ACHN (cell line): ENCODE data around the gene KRTAP17-1.
A peak's percentile ranks its signal among the peaks of the same experiment; 100 is the strongest.

Experiments used
- DNase-seq: peaks from one replicate; pipeline ENCODE4 v3.0.0-alpha.2; 2015
- in situ Hi-C: cut with HindIII; loops from 2 replicates; pipeline ENCODE4 v1.10.0; 2017; ENCODE audit warnings: low sequenced_read_pairs, low pct_ligation_motif_present, low pct_unique_long_range_greater_than_20kb

KRTAP17-1 gene

DNA sequence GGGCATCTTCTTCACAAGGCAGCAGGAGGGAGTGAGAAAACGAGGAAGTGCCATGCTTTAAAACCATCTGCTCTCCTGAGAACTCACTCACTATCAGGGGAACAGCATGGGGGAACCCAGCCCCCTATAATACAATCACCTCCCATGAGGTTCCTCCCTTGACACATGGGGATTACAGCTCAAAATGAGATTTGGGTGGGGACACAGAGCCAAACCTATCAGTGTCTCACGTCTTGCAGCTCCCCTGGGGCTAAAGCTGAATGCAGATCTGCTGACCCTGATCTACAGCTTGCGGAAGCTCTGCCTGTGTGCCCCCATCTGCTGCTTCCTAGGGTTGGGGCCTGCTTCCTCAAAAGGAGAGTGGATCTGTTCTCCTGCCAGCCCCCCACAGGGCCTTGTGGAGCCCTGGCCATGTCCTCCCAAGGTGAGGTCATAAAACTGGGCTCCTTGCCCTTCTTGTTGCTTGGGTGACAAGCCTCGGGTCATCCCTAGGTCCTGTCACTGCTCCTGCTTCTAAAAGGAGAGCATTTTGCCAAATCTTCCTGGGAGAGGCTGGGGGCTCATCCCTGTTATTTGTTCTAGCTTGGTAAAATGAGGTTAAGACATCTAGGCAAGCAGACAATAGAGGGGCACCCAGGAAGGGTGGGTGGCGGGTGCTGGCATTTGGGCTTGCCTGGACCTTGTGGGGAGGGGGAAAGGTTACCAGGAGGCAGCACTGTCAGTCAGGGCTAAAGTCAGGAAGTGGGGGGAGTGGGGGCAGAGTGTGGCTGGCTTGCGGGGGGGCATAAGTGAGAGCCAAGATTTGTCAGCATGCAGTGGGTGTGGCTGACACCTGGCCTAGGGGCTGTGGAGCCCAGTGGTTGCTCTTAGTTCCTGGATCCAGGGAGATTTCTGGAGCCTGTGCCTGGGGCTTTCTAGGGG, 19.1 kb upstream of the KRTAP17-1 start:
- no peak for DNase-seq
- in situ Hi-C loops = no loop called here

DNA sequence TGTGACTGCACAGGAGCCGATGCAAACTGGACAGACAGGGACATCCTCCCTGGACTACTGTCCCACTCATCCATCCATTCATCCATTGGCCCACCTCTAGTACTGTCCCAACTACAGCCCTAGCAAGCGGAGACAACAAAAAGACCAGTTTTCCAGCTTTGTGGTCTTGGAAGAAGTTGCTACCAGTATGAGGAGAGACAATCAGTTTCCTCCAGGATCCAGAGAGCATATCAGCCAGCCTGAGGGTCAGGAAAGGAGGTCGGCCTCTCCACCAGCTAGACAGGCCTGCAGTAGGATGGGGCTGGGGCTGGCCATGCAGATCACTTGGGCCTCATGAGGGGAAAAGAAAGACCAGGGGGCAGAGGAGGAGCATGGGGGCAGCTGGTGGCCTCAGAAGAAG, 18.3 kb upstream of the KRTAP17-1 start:
- DNase-seq = no peak
- in situ Hi-C loops = no loop called here

DNA sequence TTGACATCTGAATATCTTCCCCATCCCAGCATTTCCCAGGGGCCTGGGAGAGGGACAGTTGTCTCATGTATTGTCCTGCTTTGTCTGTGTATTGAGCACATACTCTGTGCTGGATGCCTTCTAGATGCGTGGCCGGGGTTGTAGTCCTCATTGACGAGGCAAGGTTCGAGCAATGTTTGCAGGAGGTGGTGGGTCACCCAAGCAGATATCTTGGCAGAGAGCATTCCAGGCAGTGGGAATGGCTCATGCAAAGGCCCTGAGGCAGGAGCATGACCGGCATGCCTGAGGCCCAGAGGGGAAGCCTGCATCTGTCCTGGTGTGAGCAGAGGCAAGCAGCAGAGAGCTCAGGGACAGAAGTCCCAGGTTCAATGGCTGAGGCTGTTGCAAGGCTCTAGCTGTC, 17.6 kb upstream of the KRTAP17-1 start:
- no peak for DNase-seq
- in situ Hi-C loops = no loop called here

DNA sequence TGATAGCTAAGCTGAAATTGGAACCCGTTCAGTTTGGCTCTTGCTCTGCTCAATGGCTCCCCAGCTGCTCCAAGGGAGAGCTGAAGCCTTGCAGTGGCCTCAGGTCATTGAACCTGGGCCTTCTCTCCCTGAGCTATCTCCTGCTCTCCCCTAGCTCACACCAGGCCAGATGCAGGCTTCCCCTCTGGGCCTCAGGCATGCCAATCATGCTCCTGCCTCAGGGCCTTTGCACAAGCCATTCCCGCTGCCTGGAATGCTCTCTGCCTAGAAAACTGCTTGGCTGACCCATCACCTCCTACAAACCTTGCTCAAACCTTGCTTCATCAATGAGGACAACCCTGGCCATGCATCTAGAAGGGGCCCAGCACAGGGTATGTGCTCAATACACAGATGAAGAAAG, 16.7 kb upstream of the KRTAP17-1 start:
- no peak for DNase-seq
- in situ Hi-C loops = no loop called here

DNA sequence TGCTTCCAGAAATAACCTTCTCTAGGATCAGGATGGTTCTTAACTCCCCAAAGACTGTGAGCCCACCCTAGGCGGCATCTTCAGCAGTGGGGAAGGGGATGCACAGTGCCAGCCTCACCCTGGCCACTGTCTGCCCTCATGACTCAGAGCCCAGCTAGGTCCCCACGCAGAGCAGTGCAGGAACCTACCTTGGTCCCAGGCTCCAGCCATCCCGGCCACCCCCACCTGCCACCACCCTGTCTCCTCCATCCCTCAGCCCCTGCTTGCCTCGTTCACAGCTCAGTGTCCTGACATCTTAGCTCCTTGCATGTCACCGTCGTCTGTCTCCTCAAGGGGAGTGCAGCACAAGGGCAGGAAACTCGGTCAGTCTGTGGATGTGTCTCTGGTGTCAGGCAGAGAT, 16.1 kb upstream of the KRTAP17-1 start:
- no peak for DNase-seq
- in situ Hi-C loops = no loop called here

DNA sequence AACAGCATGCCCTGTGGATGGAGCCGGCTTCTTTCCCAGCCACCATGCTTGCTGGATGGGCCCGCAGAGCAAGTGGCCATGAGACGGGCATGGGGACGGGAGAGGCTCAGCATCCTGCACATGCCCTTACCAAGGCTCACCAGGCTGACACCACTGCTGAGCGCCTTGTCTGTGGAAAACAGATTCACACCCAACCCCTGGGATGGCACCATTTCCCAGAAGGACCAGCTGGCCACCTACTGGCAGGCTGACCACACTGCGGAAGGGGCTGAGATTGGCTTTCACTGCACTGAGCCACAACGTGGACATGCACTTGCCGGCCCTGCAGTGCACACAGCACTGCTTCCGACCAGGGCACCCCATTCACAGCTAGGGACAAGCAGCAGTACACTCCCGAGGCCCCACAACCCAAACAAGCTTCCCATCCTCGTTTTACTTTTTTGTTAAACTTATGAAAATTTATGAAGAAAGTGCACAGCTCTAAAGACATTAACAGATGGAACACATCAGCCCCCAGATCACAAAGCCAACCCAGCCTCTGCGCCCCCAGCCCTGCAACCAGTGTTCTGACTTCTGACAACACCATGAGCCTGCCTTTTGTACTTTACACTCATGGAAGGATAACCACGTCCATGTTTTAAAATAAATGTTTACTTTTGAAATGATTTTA, 13.9 kb upstream of the KRTAP17-1 start:
- in situ Hi-C loops = no loop called here
- DNase-seq = peak; percentile 72

DNA sequence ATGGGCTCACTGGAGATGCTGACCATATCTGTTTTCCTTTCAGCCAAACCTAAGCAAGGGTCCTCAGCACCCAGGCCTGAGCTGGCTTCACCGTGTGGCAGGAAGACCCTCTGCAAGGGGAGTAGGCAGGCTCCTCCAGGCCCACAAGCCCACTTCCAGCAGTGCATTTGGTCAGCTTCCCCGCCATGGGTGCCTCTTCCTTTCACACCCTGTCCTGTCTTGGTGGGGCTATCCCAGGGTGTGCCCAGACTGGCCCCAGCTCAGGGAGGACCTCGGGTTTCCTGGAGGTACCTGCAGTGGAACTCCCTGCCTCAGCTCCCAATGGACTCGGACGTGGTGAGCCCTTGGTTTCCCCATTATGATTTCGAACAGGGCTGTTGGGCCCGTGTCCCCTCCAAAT, 12.7 kb upstream of the KRTAP17-1 start:
- DNase-seq = no peak
- in situ Hi-C loops = no loop called here

DNA sequence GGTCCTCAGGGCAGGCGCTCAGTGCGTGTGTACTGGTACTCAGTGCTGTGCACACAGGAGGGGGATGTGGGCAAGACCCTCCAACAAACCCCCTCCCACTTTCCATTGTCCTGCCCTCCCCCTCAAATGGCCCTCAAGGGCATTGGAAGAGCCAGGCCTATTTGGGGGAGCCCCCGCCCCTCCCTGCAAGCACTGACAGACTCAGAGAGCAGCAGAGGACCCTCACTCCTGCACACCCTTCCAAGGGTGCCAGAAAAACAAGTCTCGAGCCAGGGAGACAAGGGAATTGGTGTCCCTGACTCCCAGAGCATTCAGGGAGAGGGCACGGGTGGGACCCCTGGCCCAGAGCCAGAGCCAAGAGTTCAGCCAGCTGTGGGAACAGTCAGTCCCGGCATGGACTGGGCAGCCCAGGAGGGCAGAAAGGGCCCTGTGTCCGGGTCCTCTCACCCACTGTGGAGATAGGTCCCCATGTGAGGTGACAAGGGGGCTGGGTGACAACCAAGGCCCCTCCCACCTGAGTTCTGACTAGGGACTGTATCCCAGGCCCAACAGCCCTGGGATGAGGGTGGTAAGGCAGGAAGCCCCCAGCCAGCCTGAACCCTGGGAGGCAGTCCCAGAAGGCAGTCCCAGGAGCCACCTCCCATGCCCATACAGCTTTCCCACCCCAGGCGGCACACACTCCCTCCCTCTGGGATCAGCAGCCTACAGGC, 12.1 kb upstream of the KRTAP17-1 start:
- in situ Hi-C loops = no loop called here
- DNase-seq = no peak

DNA sequence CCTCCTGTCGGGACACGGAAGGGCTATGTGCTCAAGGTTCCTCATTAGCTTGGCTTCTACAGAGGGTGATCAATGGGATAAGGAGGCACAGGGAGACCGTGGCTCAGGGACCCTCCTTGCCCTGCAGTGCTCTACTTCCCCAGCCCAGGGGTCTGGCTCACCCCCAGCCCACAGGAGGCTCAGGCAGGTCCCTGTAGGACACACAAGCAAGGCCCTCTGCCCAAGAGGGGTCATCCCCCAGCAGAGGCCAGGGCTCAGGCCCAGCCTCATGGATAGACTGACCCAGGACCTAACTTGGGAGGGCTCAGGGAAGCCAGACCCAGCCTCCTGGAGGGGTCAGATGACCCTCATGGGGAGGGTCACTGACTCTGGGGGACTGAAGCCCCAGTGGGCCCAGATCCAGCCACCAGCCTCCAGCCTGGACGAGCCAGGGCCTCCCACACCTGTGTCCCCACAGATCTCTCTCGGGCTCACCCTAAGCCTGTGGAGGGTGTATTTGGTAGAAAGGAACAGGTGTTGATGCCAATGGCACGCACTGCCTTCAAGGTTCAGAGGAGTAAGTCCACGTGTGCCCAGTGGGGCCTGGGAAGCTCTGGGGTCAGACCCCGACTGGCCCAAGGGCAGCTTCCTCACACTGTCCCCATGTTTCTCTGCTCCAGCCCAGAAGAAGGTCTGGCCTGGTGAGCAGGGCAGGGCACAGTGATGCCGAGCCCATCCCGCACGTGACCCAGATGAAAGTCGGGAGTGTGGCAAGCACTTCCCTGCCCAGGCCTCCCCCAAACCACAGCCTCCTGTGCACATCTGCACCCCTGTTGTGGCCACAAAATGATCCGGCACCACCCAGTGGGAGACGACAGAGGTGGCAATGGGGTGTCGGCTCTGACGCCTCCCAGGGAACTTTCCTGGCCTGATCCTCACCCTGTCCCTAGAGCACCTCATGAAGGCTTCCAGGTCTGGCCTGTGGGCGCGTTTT, 10.9 kb upstream of the KRTAP17-1 start:
- in situ Hi-C loops = no loop called here
- DNase-seq = no peak

DNA sequence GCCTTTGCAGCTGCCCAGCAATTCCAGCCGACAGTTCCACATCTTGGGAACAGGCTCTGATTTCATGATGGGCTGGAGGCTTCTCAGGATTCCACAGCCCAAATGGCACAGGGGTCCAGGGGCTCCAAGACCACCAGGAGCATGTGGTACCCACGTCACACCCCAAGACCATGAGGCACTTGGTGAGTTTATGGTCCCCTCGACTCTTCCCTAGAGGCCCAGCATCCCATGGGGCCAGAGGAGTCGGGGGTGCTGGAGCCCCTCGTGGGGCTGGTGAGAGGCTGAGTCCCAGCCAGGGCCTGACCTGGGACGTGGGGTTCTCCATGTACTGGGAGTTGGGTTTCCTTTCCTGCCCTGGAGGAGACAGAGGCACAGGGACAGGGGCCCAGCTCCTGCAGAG, 10.1 kb upstream of the KRTAP17-1 start:
- in situ Hi-C loops = no loop called here
- no peak for DNase-seq

DNA sequence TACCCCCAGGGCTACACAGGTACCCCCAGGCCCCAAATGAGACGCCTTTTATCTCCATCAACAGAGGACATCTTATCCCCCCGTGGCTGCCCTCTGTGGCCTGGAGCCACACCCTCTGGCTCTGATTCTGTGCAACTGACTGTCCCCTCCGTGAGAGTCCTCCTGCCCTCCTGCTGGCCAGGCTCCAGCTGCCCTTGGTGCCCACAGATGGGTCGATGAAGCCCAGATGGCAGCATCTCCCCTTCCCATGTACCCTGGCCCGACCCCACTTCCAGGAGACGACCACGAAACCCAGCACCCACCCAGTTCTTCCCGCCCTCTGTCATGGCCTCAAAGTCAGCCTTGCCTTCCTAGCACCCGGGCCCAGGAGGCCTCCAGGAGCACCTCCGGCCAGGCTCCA, 9.6 kb upstream of the KRTAP17-1 start:
- in situ Hi-C loops = no loop called here
- DNase-seq = no peak

DNA sequence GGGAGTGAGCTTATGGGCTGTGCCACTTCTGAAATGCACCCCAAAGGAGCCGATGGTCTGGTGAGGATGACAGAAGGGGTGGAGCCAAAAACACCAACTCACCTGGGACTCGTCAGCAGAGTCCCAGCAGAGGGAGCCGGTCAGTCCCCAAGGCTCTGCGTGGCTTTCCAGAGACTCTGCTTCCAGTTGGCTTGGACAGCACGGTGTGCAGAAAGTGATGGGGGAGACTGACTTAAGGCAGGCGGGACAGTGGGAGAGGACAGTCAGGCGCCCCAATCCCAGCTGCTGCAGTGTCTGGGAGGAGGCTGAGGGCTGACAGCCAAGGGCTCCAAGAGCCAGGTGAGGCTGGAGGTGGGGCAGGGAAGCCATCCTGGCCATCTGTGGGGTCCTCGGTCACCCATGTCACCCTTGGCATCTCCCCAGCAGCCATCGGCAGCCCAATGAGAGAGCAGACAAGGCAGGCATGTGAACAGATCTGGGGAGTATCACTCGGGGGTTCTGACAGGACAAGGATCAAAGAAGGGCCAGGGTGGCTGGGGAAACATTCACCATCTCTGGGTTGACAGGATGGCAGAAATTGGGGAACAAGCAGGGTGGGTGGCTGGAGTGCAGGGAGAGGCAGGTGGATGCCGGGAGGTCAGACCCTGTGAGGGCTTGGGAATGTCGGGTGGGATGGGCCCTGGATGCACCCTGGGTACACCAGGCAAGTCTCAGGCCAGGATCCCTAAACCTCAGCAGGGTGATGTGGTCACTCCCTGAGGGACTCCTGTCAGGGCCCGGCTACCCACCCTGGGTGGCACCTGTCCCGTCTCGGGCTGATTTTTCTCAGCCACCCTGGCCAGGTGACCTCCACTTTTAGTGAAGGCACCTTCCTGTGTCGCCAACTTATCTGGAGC, 8.9 kb upstream of the KRTAP17-1 start:
- DNase-seq = peak; percentile 34
- in situ Hi-C loops = no loop called here

DNA sequence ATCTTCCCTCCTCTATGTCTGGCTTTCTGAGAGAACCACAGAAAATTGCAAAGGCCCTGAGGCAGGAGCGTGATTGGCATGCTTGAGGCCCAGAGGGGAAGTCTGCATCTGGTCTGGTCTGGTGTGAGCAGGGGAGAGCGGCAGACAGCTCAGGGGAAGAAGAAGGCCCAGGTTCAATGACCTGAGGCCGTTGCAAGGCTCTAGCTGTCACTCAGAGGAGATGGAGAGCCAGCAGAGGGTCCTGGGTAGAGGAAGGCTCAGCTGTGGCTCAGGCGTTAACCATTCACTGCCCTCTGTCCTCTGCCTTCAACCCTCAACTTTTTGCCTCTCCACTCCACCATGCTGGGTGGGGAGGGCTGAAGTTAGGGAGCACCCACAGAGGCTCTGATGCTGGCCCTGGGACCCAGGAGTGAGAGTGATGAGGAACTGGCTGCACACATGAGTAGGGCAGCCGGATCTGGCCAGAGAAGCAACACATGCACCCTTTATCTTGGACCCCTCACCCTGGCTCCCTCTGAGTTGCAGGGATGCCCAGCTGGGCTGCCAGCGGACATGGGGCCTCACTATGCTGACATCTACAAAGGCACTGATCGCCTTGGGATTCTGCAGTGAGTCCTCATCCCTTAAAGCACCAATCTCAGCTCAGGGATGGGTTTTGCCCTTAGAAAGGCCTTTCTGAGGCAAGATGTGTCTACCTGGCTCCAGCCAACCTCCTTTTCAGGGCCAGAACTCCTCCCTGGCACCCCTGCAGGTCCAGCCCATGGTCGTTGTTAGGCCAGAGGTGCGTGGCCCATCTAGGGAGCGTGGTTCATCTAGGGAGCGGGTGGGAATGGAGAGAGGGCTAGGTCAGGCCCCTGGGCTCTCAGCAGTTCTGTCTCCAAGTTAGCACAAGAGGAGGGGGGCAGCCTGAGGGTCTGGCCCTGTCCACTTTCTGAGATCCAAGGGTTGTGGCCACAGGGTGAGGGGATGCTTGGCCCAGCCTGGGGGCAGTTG, 7.7 kb upstream of the KRTAP17-1 start:
- in situ Hi-C loops = no loop called here
- no peak for DNase-seq

DNA sequence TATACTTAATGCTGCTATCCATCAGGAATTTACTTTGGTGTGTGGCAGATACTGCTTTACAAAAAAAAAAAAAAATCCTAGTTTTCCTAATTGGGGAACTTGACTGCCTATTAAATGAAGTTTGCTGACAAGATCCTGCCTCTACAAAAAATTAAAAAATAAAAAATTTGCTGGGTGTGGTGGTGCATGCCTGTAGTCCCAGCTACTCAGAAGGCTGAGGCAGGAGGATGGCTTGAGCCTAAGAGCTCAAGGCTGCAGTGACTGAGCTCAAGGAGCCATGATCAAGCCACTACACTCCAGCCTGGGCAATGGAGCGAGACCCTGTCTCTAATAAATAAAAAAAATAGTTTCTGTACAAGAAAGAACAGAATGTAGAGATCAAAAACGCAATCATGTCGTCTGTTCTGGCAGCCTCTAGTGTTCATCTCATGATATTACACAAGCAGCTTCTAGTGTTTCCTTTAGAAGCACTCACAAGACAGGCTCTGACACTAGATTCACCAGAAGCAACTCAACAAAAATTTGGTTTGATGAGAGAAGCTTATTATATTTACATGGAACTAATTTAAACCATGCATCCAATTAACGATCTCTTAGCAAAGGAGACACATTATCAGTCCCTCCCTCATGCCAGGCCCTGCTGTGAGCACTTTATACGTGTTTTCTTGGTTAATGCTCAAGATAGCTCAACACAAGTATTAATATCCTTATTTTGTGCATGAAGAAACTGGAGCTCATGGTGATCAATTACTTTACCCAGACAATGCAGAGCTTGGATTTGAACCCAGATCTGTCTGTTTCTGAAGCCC, 6.8 kb upstream of the KRTAP17-1 start:
- in situ Hi-C loops = no loop called here

DNA sequence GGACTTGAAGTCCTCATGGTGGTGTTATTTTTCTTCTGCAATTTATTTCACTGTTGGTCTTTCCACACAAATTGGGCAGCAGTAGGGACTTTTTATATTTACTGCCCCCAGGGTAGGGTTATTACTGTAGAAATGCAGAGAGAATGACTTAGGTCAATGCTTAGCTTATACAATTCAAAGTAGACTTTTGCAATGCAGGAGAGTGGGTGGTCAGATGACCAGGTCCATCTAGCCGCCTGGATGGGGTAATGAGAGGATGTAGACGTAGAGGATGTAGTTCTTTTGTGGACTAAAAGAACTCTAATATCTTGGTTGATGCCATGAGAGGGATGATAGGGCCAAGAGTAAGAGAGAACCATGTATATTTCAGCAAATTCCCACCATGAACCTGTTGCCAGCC, 2.7 kb upstream of the KRTAP17-1 start:
- in situ Hi-C loops = no loop called here
- no peak for DNase-seq

More for the DNA sequence above, 6.8 kb upstream of the KRTAP17-1 start:
- DNase-seq = peak; percentile 62
